C4-2B (cell line): ENCODE data around the gene HMG20B.

Source experiments
- CTCF ChIP-seq: fragments of 450-650 bp; conservative IDR thresholded peaks from 2 replicates; pipeline ENCODE4 v1.5.1; 2017; ENCODE audit warnings: mild to moderate bottlenecking
- ZFX ChIP-seq: fragments of 450-650 bp; IDR thresholded peaks from 2 replicates; pipeline ENCODE4 v1.6.1; 2017

- TF ChIP-seq CTCF (no peak), ZFX (no peak)
These were observed 36.8 kb upstream of the HMG20B start for GRCh38 chr19:3535981-3536380.
